GM23248 (cell line): ENCODE data around the gene PLA2R1.

Experiments
- EZH2 ChIP-seq: fragments of 200-600 bp; sonication (generic); IDR thresholded peaks from 2 replicates; pipeline ENCODE4 v1.6.1; 2018; ENCODE audit warnings: antibody characterized with exemption, mild to moderate bottlenecking; ENCODE audit not compliant: insufficient read depth, poor library complexity, severe bottlenecking
- EZH2phosphoT487 ChIP-seq: fragments of 200-600 bp; sonication (generic); IDR thresholded peaks from 2 replicates; pipeline ENCODE4 v1.6.1; 2018; ENCODE audit warnings: antibody characterized with exemption, moderate library complexity, mild to moderate bottlenecking, low read depth; ENCODE audit not compliant: insufficient read depth

DNA sequence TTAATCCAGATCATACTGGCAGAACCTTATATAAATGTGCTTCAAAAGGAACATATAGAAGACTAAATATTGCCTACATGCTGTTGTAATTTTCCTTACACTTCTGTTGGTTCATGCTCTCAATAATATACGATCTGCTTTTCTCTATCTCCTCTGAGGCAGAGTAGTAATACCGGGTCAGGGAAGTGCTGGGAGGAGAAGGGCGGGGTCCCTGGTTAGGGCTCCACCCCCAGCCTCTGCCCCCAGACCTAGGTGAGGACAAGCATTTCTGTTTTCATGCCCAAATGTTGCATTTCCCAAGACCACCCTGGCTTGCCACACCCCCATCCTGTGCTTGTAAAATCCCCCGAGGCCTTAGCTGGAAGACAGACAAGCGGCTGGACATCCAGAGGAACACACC is 55.3 kb downstream of the PLA2R1 start:
- no peak for TF ChIP-seq EZH2phosphoT487
- TF ChIP-seq EZH2: no peak
